Measurements from ENCODE around the gene SKOR1.

GRCh38 chr15:67883234-67883773 is 58.0 kb downstream of the SKOR1 start:
- TF ChIP-seq NFIC (IDR thresholded peaks at IDR 0.05; ENCODE audit: low read depth, low read length) (no peak), TCF7 (IDR thresholded peaks at IDR 0.05; ENCODE audit: borderline replicate concordance) (no peak), BCL3 (IDR thresholded peaks at IDR 0.05; ENCODE audit: borderline replicate concordance, insufficient read depth, low read depth, low read length, poor library complexity, severe bottlenecking) (no peak), KAT2A (conservative IDR thresholded peaks at IDR 0.05; ENCODE audit: control insufficient read depth, low read depth, low read length) (no peak), ATF3 (IDR thresholded peaks at IDR 0.05; ENCODE audit: borderline replicate concordance, extremely low read depth, low read depth, low read length) (no peak), POU2F2 (IDR thresholded peaks at IDR 0.05; ENCODE audit: borderline replicate concordance, low read depth, low read length) (no peak), MAX (IDR thresholded peaks at IDR 0.05; ENCODE audit: low read depth, low read length) (no peak), POLR2A (IDR thresholded peaks at IDR 0.05; ENCODE audit: low read depth, low read length) (no peak), HSF1 (IDR thresholded peaks at IDR 0.05; ENCODE audit: low read depth, low read length) (no peak), NRF1 (conservative IDR thresholded peaks at IDR 0.05; ENCODE audit: low read depth, low read length) (no peak), EZH2 (IDR thresholded peaks at IDR 0.05; ENCODE audit: borderline replicate concordance, control insufficient read depth, low read depth, low read length) (no peak), CTCF (IDR thresholded peaks at IDR 0.05 in 2 of 3, conservative IDR thresholded peaks at IDR 0.05 in 1 of 3; ENCODE audit: control insufficient read depth in 2 of 3, extremely low read depth in 1 of 3, insufficient read depth in 1 of 3, low read depth in 3 of 3, low read length in 3 of 3) (no peak)

Data from GM12878 (cell line).